ENCODE data around the gene WDR48.

DNA sequence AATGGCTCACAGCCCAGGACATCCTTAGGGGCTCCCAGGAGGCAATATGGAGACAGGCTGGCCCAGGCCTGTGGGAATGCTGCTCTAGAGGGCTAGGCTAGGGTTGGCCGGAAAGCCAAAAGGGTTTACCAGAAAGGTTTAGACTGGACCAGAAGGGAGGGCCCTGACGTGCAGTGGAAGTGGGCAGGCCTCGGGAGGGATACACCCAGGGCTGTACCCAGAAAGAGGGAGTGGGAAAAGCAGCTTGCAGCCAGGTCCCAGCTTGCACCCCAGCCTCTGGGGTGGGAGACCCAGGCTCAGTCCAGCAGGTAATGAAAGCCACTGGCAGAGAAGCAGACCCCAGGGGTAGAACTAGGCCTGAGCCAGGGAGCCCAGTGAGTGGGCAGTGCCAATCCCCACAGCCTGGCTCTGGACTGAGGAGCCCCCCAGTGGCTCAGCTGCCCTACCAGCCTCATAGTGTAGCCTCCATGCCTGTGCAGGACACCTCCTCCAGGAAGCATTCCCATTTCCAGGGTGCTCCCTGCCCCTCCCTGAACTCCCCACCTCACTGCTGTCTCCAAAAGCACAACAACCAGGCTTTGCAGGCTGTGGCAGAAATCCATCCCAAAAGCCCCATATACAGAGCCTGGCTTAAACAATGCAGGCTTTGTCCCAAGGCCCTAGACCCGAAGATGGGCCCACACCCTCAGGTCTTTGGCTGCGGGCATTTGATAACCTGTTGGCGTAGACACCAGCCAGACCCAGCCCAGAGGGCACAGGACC is 52.2 kb downstream of the WDR48 start:
- no peak for TF ChIP-seq EZH2 (IDR thresholded peaks at IDR 0.05; ENCODE audit: low read depth, unreplicated experiment)
- no peak for TF ChIP-seq POLR2AphosphoS5 (IDR thresholded peaks at IDR 0.05; ENCODE audit: low read depth)
- TF ChIP-seq, protein P1, sequence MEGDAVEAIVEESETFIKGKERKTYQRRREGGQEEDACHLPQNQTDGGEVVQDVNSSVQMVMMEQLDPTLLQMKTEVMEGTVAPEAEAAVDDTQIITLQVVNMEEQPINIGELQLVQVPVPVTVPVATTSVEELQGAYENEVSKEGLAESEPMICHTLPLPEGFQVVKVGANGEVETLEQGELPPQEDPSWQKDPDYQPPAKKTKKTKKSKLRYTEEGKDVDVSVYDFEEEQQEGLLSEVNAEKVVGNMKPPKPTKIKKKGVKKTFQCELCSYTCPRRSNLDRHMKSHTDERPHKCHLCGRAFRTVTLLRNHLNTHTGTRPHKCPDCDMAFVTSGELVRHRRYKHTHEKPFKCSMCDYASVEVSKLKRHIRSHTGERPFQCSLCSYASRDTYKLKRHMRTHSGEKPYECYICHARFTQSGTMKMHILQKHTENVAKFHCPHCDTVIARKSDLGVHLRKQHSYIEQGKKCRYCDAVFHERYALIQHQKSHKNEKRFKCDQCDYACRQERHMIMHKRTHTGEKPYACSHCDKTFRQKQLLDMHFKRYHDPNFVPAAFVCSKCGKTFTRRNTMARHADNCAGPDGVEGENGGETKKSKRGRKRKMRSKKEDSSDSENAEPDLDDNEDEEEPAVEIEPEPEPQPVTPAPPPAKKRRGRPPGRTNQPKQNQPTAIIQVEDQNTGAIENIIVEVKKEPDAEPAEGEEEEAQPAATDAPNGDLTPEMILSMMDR (conservative IDR thresholded peaks at IDR 0.05; ENCODE audit: low read depth in 2 of 2) = no peak
- TF ChIP-seq EZH2phosphoT487 (IDR thresholded peaks at IDR 0.05; ENCODE audit: unreplicated experiment) = no peak
- no peak for TF ChIP-seq JUNB (IDR thresholded peaks at IDR 0.05; ENCODE audit: unreplicated experiment)
- TF ChIP-seq, protein P2, sequence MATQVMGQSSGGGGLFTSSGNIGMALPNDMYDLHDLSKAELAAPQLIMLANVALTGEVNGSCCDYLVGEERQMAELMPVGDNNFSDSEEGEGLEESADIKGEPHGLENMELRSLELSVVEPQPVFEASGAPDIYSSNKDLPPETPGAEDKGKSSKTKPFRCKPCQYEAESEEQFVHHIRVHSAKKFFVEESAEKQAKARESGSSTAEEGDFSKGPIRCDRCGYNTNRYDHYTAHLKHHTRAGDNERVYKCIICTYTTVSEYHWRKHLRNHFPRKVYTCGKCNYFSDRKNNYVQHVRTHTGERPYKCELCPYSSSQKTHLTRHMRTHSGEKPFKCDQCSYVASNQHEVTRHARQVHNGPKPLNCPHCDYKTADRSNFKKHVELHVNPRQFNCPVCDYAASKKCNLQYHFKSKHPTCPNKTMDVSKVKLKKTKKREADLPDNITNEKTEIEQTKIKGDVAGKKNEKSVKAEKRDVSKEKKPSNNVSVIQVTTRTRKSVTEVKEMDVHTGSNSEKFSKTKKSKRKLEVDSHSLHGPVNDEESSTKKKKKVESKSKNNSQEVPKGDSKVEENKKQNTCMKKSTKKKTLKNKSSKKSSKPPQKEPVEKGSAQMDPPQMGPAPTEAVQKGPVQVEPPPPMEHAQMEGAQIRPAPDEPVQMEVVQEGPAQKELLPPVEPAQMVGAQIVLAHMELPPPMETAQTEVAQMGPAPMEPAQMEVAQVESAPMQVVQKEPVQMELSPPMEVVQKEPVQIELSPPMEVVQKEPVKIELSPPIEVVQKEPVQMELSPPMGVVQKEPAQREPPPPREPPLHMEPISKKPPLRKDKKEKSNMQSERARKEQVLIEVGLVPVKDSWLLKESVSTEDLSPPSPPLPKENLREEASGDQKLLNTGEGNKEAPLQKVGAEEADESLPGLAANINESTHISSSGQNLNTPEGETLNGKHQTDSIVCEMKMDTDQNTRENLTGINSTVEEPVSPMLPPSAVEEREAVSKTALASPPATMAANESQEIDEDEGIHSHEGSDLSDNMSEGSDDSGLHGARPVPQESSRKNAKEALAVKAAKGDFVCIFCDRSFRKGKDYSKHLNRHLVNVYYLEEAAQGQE (IDR thresholded peaks at IDR 0.05; ENCODE audit: unreplicated experiment) = no peak
- TF ChIP-seq, protein P3, sequence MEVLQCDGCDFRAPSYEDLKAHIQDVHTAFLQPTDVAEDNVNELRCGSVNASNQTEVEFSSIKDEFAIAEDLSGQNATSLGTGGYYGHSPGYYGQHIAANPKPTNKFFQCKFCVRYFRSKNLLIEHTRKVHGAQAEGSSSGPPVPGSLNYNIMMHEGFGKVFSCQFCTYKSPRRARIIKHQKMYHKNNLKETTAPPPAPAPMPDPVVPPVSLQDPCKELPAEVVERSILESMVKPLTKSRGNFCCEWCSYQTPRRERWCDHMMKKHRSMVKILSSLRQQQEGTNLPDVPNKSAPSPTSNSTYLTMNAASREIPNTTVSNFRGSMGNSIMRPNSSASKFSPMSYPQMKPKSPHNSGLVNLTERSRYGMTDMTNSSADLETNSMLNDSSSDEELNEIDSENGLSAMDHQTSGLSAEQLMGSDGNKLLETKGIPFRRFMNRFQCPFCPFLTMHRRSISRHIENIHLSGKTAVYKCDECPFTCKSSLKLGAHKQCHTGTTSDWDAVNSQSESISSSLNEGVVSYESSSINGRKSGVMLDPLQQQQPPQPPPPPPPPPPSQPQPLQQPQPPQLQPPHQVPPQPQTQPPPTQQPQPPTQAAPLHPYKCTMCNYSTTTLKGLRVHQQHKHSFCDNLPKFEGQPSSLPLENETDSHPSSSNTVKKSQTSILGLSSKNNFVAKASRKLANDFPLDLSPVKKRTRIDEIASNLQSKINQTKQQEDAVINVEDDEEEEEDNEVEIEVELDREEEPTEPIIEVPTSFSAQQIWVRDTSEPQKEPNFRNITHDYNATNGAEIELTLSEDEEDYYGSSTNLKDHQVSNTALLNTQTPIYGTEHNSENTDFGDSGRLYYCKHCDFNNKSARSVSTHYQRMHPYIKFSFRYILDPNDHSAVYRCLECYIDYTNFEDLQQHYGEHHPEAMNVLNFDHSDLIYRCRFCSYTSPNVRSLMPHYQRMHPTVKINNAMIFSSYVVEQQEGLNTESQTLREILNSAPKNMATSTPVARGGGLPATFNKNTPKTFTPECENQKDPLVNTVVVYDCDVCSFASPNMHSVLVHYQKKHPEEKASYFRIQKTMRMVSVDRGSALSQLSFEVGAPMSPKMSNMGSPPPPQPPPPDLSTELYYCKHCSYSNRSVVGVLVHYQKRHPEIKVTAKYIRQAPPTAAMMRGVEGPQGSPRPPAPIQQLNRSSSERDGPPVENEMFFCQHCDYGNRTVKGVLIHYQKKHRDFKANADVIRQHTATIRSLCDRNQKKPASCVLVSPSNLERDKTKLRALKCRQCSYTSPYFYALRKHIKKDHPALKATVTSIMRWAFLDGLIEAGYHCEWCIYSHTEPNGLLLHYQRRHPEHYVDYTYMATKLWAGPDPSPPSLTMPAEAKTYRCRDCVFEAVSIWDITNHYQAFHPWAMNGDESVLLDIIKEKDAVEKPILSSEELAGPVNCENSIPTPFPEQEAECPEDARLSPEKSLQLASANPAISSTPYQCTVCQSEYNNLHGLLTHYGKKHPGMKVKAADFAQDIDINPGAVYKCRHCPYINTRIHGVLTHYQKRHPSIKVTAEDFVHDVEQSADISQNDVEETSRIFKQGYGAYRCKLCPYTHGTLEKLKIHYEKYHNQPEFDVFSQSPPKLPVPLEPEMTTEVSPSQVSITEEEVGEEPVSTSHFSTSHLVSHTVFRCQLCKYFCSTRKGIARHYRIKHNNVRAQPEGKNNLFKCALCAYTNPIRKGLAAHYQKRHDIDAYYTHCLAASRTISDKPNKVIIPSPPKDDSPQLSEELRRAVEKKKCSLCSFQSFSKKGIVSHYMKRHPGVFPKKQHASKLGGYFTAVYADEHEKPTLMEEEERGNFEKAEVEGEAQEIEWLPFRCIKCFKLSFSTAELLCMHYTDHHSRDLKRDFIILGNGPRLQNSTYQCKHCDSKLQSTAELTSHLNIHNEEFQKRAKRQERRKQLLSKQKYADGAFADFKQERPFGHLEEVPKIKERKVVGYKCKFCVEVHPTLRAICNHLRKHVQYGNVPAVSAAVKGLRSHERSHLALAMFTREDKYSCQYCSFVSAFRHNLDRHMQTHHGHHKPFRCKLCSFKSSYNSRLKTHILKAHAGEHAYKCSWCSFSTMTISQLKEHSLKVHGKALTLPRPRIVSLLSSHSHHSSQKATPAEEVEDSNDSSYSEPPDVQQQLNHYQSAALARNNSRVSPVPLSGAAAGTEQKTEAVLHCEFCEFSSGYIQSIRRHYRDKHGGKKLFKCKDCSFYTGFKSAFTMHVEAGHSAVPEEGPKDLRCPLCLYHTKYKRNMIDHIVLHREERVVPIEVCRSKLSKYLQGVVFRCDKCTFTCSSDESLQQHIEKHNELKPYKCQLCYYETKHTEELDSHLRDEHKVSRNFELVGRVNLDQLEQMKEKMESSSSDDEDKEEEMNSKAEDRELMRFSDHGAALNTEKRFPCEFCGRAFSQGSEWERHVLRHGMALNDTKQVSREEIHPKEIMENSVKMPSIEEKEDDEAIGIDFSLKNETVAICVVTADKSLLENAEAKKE (CRISPR knock-in tag; IDR thresholded peaks at IDR 0.05) = no peak
- no peak for TF ChIP-seq STAT1 (IDR thresholded peaks at IDR 0.05; ENCODE audit: unreplicated experiment)

Measured in GM23338 (cell line).